Anterior cingulate cortex (tissue), 58 donors: ENCODE measurements around the gene CRTC3.

Experiments used
- DNase-seq, 58 donors: peaks; one replicate each; lab custom pipeline; 2025; lab: John Stamatoyannopoulos, UW

The CRTC3 gene

DNA sequence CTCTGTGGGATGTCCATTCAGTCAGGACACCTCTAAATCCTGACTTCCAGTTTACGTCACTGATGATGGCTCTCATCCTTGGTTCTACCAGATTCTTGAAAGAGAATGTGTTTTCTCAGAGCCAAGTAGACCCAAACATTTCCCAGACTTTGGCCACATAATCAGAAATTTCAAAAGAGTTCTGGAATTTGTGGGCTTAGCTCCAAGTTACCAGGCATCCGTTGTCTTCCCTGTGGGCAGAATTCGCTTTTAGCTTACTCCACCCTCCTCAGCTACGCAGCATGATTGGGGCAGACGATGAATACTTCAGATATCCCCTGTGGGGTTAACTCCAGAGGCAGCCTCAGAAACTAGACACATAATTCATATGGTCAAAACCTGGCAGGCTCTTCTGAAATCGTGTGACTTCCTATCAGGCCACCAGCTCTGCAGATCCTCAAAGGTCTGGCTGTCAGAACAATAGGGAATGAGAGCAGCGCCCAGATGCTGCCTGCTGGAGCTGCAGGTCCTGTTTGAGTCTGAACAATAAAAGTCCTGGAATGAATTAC is 30.6 kb downstream of the CRTC3 start:
- peak in 7 of 58 donors; percentile 12 to 47 (median 35) for DNase-seq

DNA sequence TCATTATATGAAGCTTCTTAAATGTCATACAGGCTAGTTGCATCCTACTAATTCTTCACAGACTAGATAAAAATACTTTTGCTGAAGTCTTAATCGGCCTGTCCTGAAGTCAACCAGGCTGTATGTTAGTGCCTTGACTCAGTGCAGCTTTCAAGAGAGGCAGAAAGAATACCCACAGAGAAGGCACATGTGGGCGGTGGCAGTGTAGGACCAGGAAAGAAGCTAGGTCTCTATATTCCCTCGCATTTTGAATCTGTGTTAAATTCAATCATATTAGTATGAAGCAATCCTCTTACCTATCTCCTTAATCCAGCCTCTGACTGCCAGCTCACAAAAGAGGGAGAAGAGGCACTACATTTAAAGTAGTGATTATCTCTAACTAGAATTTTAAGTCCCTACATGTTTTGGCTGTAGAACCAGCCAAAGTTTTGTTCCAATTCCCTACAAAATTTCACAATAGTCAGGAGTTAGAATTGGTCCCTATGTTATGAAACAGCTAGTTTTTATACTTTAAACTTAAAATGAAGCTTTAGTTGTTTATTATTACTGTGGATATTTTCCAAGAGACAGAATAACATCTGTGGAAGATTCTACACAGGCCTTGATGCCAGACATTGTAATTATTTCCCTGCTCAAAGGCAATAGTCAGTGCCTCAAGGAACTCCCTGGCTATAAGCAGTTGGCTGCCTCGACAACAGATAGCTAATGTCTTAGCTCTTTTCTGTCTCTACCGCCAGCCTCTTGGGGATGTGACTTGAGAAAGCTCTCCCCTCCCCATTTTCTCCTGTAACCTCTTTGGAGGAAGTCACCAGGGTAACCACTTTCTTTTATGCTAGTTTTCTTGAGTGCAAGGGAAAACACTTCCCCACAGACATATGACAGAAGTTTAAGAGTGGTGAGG is 31.9 kb downstream of the CRTC3 start:
- DNase-seq, result no peak

DNA sequence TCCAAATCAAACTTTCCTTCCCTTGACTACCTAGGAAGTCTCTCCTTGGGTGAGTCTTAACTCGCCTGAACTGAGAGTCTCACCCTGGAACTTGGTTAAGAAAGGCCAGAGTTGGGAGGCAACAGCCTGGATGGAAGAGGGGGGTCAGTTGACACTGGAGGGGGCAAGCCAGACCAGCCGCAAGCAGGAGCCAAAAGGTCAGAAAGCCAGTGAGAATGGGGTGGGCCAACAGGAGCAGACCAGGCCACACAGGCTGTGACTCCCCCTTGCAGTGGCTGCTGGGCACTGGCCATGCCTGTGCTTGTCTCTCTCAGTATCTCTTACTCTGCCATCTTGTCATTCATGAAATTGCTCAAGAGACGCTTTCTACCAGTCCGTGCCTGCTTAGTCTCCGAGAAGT is 32.9 kb downstream of the CRTC3 start:
- DNase-seq, result no peak

DNA sequence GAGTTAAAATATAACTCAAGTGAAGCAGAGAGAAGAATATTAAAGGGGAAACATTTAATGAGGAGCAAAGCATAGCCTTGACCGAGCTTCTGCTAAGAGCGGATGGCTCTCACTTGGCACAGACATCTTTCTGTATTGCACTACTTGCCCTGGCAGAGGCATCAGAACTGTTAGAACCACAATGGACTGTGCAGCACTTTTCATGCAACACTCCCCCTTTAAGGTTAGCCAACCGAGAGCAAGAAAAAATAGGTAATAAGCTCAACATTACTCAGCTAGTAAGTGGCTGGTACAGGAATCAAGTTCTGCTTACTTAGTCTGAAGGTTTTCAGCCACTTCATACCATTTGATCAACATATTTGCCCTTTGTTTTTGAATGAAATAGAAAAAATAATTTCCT is 33.7 kb downstream of the CRTC3 start:
- no peak for DNase-seq

DNA sequence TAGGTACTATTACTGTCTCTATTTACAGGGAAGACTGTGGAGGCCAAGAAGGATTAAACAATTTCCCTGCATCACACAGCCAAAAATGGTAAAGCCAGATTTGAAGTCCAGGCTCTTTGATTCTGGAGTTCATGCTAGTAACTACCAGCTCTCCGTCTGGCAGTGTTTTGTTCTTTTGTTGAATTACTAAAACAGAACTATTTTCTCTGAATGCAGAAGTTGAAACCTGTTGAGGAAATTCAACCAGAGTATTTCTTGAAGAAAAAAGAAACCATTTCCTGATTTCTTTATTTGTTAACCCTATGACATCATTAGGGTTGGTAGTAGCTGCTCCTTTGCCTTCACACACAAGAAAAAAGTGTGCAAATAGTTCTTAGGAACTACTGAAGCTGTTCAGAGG is 34.3 kb downstream of the CRTC3 start:
- no peak for DNase-seq

DNA sequence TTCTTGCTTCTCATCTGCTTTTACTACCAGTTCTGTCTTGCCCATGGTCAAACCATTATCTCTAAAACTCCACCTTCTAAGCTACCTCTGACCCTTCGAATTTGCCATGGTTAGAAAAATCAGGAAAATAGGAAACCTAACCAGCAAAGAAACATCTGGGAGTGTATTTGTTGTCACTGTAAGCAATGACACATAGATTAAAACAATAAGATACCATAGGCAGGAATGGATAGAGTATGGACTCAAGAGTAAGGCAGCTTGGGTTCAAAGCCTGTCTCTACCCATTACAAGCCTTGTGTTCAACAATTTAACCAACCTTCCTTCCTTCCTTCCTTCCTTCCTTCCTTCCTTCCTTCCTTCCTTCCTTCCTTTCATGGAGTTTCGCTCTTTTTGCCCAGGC is 34.9 kb downstream of the CRTC3 start:
- no peak for DNase-seq

GRCh38 chr15:90565866-90566265 is 36.1 kb downstream of the CRTC3 start:
- DNase-seq, result no peak

GRCh38 chr15:90570643-90571042 is 40.9 kb downstream of the CRTC3 start:
- DNase-seq, result no peak

GRCh38 chr15:90571063-90571541 is 41.4 kb downstream of the CRTC3 start:
- peak in 37 of 58 donors; percentile 8 to 92 (median 61) for DNase-seq

DNA sequence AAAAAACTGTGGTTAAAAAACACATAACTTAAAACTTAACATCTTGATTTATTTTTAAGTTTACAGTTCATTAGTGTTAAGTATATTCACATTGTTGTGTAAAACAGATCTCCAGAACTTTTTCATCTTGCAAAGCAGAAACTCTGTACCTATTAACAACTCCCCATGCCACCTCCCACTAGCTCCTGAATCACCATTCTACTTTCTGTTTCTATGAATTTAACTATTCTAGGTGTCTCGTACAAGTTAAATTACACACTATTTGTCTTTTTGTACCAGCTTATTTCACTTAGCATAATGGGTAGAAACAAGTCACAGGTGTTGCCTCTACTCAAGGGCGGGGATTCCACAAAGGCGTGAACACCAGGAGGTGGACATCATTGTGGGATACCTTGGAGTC is 43.2 kb downstream of the CRTC3 start:
- DNase-seq, result no peak

- no peak for DNase-seq
Measured at GRCh38 chr15:90576711-90577389, 47.1 kb downstream of the CRTC3 start.

DNA sequence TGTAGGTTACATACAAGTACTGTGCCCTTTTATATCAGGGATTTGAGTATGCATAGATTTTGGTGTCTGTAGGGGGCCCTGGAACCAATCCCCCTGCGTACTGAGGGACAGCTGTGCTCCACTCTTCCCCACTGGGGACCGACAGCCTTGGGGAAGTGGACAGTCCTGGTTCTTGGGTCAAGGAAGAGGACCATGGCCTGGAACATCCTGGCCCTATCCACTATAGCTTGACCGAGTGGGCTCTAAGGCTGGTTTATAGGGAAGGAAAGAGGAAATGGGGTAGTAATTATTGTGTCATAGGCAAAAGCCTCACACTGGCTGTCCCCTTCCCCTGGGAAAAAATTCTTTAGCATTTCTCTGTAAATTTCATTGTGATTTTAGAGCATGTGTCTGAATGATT is 49.5 kb downstream of the CRTC3 start:
- no peak for DNase-seq

- no peak for DNase-seq
Measured at GRCh38 chr15:90580099-90580498, 50.4 kb downstream of the CRTC3 start.

GRCh38 chr15:90580541-90580940 is 50.8 kb downstream of the CRTC3 start:
- no peak for DNase-seq

DNA sequence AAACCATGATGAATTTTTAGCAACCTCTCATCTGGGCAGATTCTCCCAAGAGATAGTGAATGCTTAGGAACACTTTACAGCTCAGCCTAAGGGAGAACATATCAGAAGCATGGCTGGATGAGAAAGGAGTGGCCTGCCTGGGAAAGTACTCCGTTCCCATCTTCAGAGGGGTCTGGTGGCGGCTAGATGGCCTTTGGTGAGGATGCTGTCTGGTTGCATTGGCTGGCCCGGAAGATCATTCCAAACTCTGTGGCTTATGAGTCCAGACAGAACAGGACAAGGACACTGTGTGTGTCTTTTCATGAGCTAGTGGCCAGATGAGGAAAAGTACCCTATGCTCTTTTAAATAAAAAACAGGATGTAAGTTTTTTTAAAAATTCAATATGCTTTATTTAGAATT is 51.2 kb downstream of the CRTC3 start:
- DNase-seq, result no peak

- no peak for DNase-seq
Measured at GRCh38 chr15:90581771-90582352, 52.1 kb downstream of the CRTC3 start.

DNA sequence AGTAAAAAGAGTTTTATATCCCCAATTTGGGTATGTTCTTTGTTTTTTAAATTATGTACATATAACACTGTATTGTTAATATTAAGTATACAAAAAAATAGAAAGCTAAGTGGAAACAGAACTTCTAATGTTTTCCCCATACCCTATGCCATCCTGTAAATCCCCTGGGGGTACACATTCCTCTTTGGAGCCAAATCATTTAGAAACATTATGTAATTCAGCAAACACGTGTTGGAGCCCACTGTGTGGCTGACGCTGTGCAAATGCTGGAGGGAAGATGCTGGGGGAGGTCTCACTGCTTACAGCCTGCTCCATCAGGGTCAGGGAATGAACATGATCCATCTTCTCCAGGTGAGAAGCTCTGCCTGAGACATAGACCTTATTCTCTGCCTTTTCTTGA is 52.8 kb downstream of the CRTC3 start:
- DNase-seq, result no peak

DNA sequence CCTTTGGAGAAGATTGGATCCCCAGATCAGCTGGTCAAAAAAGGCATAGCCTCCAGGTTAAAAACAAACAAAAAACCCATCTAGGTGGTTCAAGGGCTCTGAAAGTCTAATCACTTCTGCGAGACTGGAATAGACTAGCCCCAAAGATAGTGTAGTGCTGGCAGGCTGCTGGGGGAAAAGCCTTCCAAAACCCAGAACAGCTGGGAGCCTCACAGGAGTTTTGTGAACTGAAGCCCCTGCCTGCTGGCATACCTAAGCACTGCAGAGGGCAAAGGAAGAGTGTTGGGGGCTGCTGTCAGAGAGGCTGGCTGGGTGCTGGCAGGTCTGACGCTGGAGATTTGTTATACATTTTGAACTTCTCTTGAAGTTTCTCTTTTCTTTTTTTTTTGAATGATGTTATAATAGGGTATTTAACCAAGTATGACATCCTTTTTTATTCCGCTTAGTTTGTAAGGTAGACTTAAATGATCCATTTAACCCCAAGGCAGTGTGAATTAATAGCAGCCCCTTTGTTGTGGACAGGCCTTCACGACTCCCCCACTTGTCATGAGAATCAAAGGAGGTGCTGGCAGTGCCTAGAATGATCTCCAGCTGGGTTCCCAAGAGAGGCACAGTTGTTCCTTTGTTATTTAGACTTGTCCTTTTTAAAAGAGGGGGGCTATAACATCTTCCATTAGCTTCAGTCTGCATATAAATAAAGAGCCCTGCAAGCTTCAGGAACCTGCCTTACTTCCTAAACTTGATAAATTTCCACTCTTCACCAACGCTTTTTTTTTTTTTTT is 53.9 kb downstream of the CRTC3 start:
- peak in 35 of 58 donors; percentile 7 to 81 (median 45) for DNase-seq

- DNase-seq, result no peak
Measured at GRCh38 chr15:90584841-90585240, 55.1 kb downstream of the CRTC3 start.

DNA sequence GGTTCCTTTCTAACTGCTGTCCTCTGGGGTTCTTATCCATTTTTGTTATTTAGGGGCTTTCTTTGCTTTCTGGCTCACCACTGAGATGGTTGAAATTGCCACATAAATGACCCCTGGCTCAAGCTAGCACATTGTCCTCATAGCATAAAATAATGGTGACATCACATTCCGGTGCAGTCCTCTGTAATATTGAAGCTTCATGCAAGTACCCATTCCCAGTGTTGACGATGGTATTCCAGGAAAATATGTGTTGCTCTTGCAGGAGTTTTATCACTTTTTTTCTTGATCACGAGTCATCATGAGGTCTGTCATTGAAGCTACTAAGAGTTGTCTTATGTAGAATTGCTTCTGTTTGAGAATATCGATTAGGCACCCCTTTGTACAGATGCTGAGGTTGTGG is 56.1 kb downstream of the CRTC3 start:
- no peak for DNase-seq
